HG02884 (cell line): ENCODE results near the gene OTUB2.

Experiments
- ATAC-seq: cut with Tn5 transposase; IDR thresholded peaks from one replicate; pipeline ENCODE4 v1.9.1; 2021; ENCODE audit warnings: mild to moderate bottlenecking, moderate library complexity; ENCODE audit not compliant: unreplicated experiment

Gene OTUB2

GRCh38 chr14:94026173-94026888 lies at the start of gene OTUB2:
Gene OTUB2, plus strand, starts transcription at chr14:94026340. Its CDS starts 198 bp downstream, at chr14:94026538.
- peak; percentile 100 for ATAC-seq

GRCh38 chr14:93976477-93977057 lies 49.6 kb upstream of the OTUB2 start, which contains the start of gene ASB2:
Gene ASB2, minus strand, starts transcription at chr14:93976570. Its CDS starts 12,031 bp downstream, at chr14:93964539.
- ATAC-seq = peak; percentile 19

DNA sequence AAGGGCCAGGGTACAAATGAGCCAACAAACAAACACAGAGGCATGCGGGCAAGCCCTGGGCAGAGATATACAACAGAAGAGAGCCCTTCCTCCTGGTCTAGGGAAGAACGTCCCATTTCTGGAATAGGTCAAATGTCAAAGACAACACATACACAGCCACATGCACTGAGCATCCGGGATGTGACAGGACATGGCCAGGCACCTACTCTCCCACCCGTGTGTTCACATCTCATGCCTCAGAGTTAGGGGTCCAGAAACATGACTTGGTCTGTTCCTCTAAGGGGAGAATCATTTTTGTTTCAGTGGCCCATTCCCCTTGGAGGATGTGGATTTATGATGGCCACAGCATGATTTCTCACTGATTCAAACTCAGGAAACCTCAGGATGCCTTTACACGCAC lies 49.0 kb upstream of the OTUB2 start:
- ATAC-seq = no peak

DNA sequence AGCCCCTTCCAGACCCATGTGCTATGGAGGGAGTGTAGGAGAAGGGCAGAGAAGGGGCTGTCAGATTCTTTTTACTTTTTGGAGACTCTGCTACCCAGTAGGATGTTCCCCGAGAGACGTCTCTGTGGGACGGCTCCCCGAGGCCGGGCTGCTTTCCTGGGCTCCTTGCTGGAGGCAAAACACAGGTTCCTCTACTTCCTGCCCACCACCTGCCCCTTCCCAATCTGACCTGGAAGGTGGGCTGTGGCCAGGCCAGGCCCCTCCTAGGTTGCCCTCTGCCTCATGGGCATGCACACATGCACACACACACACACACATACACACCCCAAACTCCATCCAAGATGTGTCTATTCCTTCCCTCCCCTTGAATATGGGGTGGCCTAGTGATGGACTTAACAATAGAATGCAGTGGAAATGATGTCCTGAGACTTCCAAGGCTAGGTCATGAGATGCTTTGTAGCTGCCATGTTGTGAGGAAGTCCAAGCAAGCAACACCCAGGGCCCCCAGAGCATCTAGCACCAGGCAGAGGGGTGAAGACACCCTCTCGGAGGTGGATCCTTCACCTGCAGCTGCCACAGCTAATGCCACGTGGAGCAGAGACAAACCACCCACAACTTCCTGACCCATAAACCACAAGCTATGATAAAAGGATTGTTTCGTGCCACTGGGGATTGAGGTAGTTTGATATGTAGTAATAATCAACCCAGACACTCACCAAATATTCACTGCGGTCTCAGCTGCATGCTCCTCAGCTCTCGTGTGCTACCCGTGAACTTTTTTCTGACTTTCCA lies 48.2 kb upstream of the OTUB2 start:
- peak; percentile 33 for ATAC-seq

DNA sequence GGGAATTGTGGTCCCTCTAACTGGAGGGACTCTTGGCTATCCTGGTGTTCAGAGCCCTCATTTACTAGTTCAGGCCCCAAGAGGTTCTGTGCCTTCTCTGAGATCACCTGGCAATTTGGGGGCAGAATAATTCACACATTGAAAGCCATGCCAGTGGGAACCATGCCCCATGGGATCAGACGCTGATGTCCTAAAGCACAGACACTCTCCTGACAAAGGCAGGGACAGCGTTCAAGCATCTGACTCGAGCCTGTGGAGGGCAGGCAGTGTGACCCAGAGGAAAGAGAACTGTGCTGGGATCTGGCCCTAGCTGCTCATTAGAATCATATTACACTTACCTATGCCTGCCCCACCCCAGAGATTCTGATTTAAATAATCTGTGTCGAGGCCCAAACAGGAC lies 47.4 kb upstream of the OTUB2 start:
- ATAC-seq = no peak

GRCh38 chr14:93980456-93981201 lies 45.5 kb upstream of the OTUB2 start:
- ATAC-seq = no peak

- no peak for ATAC-seq
Measured at GRCh38 chr14:93981316-93982229, 44.6 kb upstream of the OTUB2 start.

- ATAC-seq = no peak
Measured at GRCh38 chr14:93982230-93983007, 43.7 kb upstream of the OTUB2 start.

DNA sequence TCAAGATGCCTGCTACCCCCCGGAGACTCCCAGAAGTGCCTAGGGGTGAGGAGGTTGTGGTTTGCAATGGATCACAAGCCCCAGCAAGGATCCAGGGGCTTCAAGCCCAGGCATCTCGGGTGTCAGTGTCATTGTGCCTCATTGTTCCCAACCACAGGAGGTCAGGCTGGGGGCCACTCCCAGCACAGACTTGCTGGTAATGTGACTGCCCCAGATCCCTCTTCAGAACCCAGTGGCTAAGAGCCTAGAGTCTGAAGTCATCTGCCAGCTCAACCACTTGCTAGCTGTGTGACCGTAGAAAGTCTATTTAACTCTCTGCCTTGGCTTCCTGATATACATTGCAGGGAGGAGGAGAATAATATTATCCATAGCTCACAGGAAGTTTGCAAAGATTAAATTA lies 42.1 kb upstream of the OTUB2 start:
- ATAC-seq = no peak

- ATAC-seq = no peak
Measured at GRCh38 chr14:93984987-93985410, 41.1 kb upstream of the OTUB2 start.

- no peak for ATAC-seq
Measured at GRCh38 chr14:93986955-93987354, 39.2 kb upstream of the OTUB2 start.

DNA sequence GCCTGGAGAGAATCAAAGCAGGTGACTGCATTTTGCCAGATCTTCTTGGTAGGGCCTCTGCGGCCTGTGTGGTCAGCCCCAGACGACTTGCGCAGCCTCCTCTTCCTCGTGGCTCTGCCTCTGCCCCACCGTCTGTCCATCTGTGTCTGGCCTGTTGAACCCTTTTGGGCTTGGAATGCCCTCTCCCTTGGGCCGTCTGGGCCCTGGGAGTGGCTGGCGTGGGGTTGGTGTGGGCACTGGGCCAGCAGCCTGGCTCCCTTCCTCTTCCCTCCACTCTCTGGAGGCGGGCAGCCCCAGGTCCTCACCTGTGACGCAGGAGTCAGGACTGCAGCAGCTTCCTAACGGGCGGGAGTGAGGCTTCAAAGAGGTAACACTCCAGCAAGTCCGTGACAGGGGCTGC lies 38.8 kb upstream of the OTUB2 start:
- ATAC-seq = no peak

GRCh38 chr14:93987815-93988476 lies 38.2 kb upstream of the OTUB2 start:
- no peak for ATAC-seq

DNA sequence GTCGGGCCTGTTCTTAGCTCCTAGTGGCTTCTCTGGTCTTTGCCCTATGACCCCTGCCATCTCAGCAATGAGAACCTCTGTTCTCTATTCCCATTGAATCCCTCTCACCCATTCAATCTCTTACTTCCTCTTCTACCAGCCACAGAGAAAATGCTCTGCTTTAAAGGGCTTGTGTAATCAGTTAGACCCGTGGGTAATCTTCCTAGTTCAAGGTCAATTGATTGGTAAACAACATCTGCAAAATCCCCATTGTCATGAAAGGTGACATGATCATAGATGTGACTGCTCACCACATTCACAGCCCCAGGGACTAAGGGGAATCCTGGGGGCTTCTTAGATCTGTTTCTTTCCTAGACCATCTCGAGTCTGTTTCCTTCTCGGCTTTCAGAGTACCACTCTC lies 36.2 kb upstream of the OTUB2 start:
- no peak for ATAC-seq

DNA sequence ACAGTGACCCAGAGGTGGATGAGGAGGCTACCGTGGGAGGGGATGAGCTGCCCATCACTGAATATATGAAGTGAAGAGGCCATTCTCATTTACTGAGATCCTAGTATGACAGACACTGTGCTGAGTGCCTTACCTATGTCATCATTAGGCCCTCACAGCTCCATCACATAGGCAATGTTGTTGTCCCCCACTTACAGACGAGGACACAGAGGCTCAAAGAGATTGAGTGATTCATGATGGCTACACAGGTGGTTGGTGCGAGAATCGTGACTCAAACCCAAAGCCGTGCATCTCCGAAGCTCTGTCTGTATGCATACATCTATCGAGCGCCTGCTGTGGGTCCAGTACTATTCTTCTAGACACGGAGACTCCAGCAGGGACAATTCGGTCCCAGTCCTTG lies 34.9 kb upstream of the OTUB2 start:
- ATAC-seq = no peak

DNA sequence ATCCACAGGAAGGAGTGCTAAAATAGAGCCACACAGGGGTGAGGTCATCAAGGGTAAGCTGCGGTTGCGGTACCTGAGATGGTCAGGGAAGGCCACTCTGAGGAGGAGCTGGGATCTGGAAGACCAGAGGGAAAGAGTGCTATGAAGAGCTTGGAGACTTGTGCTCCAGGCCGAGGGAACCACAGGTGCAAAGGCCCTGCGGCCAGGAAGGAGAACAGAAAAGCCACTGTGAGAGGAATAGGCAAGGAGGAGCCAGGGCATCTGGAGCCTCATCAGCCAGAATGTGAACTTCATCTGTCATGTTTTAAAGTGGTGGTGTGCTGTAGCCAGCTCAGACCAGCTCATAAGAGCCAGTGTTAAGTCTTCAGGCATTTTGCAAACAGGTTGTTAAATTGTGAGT lies 34.5 kb upstream of the OTUB2 start:
- no peak for ATAC-seq

GRCh38 chr14:93993382-93993781 lies 32.8 kb upstream of the OTUB2 start:
- ATAC-seq = no peak

- no peak for ATAC-seq
Measured at GRCh38 chr14:93994919-93995682, 31.0 kb upstream of the OTUB2 start.
